HG03045 (cell line): Measurements from ENCODE around the gene LRRK1.
A peak's percentile ranks its signal among the peaks of the same experiment; 100 is the strongest.

ENCODE experiments used
- ATAC-seq: cut with Tn5 transposase; IDR thresholded peaks from one replicate; pipeline ENCODE4 v1.9.1; 2021; ENCODE audit warnings: mild to moderate bottlenecking, moderate library complexity; ENCODE audit not compliant: unreplicated experiment

LRRK1 gene

DNA sequence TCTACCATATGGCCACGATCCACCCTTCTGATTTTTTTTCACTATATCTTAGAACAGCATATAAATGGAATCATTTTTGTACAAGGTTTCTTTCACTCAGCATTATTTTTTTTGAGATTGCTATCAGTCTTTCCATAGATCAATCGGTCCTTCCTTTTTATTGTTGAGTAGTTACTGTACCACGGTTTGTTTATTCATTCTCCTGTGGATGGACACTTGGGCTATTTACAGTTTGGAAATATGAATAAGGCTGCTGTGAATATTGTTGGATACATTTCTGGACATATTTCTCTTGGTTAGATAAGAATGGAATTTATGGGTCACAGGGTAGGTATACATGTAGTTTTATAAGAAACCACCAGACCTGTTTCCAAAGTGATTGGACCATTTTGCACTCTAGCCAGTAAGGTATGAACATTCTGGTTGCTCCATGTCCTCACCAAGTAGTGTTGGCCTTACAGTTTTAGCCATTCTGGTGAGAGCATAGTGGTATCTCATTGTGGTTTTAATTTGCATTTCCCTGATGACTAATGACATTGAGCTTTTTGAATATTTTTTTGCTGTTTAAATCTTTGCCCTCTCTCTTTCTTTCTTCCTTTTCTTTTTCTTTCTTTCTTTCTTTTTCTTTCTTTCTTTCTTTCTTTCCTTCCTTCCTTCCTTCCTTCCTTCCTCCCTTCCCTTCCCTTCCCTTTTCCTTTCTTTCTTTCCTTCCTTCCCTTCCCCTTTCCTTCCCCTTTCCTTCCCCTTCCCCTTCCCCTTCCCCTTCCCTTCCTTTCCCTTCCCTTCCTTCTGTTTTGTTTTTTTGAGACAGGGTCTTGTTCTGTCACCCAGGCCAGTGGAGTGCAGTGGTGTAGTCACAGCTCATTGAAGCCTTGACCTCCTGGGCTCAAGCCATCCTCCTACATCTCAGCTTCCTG is 49.2 kb downstream of the LRRK1 start:
- peak; percentile 53 for ATAC-seq

DNA sequence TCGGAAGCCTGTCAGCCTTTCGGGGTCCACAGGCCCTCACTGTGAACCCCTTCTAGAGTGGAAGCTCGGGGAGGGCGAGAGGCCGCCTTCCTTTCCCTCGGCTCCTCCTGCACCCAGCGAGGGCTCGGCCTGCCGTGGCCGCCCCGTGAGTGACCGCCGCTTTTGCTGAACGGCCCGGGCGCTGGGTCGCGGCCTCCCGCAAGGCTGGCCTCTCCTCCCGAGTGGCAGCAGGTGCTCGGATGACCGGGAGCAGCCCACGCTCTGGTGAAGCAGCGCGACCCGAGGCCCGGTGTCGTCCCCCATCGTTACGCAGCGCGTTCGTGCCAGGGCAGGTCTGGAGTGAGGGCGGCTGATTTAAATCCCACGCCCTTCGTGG is 53.8 kb downstream of the LRRK1 start:
- ATAC-seq = no peak

DNA sequence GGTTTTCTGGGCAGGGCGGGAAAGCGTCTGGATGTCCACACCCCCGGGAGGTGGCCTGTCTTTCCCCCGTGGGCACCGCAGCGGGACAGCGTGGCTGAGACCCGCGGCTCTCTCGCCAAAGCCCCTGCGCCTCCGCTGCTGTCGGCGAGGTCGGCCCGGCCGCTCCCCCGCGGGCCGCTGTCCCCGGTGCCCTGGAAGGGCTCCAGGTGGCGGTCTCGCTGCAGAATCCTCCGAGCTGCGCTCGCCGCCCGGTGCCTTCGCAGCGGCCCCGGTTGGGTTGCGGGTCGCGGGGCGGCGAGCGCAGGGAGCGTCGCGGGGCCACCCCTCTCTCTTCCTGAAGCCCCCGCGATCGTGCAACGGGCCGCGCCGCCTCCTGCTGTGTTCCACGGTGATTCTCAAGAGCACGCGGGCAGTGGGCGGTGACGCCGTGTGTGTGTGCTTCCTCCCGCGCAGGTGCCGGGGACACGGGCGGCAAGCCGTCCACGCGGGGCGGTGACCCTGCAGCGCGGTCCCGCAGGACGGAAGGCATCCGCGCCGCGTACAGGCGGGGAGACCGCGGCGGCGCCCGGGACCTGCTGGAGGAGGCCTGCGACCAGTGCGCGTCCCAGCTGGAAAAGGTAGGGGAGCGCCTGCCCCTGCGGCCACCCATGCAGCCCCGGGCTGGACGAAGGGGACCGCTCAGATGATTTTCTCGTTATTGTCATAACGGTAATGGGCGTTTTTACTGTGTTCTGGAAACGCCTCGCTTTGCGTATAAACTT is 54.4 kb downstream of the LRRK1 start:
- ATAC-seq = no peak

DNA sequence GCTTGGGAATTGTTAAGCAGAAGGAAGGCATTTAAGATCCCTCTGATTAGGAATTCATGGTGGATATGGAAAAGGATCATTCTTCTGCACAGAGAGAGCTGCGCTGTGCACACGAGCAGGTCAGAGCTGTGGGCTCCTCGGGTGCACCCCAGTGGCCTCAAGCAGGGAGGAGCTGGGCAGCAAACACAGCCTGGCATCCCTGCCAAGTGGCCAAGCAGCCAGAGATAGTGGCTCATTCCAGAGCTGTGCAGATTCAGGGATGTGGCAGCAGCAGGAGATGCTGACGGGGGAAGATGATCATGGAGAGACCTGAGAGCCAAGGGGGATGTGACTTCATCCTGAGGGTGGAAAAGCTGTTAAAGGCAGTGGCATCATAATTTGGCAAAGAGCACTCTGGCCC is 55.9 kb downstream of the LRRK1 start:
- no peak for ATAC-seq

DNA sequence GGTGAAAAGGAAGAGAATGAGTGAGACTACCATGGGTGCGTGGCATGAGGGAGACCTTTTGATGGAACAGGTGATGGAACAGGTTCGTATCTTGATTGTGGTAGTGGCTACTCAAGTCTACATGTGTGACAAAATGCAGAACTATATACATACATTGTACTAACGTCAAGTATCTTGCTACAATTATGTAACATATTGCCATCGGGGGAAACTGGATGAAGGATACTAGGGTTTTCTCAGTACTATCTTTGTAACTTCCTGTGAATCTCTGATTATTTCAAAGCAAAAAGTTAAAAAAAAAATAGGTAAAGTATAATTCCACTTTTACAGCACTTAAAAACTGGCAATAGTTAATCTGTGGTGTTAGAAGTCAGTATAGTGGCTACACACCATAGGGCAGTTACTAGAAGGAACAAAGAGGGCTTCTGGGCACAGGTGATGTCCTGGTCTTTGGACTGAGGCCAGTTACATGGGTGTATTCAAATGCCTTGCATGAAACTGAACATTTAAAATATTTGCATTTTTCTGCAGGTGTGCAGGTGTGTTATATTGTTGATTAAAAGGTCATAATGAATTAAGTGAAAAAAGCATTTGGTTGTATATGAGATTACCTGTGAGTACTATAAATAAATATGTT is 61.4 kb downstream of the LRRK1 start:
- ATAC-seq = no peak

DNA sequence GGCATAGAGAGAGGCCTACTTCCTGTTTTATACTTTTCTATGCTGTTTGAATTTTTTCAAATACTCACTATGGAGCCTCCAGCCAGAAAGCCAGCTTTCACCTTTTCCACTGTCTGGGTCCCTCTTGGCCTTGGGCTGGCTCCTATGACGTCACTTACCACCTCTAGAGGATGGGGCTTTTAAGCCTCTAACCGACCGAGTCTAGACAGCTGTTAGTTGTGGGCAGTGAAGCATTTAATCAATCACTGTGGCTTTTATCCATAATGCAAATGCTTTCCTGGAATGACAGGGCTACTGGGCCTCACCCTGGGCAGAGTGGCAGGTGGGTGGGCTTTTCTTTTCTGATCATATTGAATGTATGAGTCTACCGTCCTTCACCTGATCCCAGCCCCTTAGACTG is 61.9 kb downstream of the LRRK1 start:
- ATAC-seq = no peak

DNA sequence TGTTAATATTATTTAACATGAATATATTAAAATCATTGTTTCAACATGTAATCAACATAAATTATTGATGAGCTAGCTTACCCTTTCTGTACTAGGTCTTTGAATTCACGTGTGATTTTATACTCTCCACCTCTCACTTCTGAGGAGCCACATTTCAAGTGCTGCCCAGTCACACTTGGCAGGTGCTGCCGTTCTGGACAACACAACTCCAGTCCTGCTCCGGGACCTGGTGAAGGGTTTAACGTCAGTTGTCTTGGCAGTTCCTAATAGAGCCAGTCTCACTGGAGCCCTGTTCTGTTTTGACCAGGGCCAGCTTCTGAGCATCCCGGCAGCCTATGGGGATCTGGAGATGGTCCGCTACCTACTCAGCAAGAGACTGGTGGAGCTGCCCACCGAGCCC is 64.1 kb downstream of the LRRK1 start:
- ATAC-seq = no peak

DNA sequence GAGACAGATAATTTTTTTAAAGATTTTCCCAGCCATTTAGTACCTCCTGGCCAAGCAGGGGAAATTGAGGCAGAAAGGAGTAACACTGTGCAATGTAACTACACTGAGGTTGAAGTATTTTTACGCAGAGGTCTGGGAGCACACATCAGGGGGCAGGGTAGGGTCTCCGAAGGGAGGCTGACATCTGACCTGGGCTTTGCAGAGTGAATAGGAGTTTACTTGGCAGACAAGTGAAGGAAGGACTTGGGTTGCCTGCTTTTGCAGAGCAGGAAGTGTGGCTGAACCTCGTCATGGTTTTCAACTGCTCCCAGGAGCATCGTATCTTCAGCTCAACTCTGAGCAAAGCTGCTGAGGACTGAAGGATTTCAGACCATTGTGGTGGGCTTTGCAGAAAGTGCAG is 66.2 kb downstream of the LRRK1 start:
- no peak for ATAC-seq

DNA sequence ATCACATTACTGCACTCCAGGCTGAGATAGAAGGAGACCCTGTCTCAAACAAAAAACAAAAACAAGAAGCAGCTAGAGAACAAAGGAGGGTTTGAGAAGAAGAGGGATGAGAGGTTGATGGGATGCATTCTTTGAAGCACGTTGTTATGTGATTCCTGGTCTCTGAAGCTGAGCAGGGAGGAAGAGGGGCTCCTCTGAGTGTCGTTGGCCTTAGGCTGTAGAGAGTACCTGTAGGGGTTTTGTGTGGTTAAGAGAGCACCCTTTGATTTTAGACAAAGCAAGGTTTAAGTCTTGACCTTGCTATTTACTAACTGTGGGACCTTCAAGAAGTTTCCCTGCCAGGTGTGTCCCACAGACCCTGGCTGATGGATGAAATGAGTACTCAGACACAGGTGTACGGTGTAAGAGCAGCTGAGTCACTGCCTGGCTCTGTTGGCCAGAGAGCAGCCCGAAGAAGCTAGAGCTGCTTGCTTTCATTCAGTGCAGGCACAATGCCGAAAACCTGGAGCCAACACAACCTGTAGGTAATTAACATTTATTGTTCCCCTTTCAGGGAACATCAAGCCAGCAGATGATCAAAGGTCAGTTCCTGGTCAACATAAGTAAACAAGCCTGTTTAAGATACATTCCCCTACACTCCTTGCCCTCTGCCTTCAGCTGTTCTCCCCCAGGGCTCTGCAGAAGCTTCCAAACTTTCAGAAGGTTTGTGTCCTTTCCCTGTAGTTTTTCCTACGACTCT is 67.2 kb downstream of the LRRK1 start:
- ATAC-seq = no peak

DNA sequence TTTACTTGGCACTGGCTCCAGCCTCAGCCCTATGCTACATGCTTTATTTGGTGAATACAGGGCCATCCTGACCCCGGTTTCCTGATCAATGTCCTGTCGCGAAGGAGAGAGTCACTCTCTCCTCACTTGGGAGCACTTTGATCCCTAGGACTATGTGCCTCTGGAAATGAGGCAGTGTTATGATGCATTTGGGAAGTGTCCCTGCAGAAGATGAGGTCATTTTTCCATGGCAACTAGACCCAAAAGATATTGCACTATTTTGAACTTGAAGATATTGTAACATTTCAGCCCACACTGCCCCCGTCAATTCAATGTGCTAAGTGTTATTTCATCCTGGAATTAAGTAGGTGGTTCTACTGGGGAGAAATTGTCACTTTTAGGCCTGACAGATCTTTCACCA is 68.0 kb downstream of the LRRK1 start:
- no peak for ATAC-seq

DNA sequence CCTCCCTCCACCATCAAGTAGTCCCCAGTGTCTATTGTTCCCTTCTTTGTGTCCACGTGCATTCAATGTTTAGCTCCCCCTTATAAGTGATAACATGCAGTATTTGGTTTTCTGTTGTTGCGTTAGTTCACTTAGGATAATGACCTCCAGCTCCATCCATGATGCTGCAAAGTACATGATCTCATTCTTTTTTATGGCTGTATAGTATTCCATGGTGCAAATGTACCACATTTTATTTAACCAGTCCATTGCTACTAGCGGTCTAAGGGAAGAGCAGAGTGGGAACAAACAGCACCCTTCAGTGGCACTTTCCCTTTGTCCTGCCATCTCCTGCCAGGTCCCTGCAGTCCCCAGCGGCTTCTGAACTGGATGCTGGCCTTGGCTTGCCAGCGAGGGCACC is 69.1 kb downstream of the LRRK1 start:
- no peak for ATAC-seq

DNA sequence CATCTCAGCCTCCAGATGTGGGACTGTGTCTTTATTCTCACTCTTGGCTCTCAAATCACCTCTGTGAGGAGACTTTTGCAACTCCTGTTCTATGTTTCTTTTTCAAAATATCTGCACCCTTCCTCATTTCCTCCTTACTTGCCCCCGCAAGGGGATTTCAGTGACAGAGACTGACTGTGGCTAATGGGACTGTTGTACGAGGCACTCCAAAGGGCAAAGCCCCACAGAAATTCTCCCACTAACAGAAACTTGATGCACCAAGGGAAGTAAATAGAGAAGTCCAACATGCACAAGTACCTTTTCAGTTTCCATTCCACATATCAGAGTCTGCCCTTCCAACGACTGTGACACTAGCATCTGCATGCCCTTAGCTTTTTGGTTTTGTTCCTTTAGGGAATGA is 69.7 kb downstream of the LRRK1 start:
- no peak for ATAC-seq

DNA sequence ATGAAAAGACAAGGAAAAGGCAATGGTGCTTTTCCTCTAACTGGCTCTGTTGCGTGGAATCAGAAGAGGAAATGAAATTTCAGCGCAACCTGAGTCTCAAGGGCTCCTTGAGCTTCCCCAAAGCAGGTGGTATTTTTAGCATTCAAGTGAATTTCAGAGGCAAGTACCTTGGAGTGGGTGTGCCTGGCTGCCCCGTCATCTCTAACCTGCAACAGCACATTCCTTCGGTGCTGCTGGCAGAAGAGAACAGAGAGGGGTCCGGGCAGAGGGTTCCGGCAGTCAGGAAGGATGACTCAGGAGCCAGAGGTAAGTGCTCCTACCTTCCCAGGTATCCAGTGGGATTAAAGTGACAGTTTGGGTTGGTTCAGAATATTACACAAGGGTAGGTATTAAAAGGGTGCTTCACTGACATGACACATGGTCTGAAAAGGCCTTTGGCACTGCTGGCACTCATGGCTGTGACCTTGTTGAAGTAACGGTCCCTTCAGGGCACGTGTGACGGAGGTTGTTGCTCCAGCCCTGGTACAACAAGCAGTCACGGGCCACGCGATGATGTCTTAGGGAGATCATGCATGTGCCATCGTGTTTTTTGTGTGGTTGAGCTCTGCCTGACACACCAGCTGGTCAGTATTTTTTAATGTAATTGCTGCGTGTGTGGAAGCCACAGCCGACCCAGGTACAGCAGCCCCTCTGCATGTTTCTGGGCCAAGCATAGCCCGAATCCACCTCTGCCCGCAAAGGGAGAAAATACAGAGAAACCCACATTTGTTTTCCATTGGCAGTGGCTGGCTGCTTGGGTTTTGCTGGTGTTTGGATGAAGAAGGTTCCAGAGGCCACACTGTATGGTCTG is 75.7 kb downstream of the LRRK1 start:
- no peak for ATAC-seq

DNA sequence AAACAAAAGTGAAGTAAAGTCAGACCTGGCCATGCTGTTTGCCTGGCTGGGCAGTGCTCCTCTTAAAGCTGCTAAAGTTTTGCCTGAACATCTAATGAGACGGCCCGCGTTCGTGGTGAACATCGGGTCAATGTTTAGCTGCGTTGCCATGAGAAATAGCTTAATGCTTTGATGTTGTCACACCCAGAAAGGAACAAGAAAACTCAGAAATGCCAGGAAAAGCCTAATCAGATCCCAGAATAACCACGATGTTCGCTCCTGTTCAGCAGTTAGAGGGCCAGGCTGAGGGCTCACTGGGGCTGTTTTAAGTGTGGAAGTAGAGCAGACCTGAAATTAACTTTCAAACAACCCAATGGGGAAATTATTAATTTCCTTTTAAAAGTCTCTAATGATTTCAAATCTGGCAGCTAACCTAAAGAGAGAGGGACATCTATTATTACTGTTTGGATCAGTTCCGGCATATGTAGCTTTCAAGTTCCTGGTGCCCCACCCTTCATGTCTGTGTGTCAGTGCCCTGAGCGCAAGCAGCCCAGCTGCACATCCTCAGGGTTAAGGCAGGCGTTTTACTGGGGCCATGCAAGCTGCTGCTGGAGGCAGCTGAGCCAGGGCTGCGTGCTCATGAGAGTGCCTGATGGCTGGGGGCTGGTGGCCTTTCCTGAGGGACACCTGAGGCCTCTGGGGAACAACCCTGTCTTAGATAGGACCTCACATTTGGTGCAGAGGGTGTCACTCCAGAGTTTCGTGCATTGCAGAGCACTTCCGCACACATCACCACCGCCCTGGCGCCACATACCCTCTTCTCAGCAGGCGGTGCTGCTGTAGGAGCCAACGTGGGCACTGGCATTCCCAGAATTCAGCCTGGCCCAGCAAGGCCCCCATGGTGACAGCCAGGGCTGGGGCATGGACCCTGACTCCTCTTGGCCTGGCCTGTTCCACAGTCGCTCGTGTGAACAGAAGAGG is 76.6 kb downstream of the LRRK1 start:
- ATAC-seq = no peak

DNA sequence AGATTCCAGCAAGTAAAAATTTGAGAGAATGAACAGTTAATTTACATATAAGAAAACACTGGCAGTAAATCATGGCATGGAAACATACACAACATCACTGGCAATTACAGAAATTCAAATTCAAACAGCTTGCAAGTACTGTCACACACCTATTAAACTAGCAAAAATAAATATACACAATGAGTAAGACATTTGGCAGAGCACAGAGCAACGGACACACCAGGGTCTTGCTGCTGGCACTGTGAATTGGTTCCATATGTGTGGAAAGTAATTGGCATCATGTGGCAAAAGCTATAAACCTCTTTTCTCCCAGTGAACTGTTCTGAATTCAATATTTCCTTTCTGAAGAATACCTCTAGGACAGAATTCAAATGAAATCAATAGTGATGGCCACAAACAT is 78.3 kb downstream of the LRRK1 start:
- no peak for ATAC-seq

DNA sequence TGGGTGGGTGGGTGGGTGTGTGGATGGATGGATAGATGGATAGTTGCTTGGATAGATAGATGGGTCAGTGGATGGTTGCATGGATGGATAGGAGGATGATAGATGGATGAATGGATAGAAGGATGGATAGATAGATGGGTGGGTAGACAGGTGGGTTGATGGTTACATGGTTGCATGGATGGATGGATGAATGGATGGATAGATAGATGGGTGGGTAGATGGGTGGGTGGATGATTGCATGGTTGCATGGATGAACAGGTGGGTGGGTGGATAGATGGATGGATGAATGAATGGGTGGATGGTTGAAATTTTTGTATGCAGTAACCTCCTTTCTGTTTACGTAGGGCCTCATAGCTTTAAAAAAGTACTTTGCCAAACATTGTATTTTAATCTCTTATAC is 79.5 kb downstream of the LRRK1 start:
- ATAC-seq = no peak

DNA sequence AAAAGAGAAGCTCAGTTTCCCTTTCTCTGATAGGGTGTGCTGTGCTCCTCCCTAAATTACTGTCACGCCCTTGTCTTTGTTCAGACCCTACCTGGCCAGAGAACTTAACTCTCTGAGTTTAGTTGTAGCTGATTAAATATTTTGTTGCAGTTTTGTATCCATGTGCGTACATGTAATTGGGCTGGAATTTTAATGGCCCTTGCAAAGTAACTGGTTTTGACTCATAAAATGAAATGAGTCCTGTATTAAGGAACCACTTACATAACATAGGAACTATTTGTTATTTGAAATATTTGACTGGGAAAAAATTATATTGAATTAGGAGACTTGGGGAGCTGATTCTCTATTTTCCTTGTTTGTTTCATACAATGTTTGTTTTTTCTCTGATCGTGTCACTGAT is 80.2 kb downstream of the LRRK1 start:
- no peak for ATAC-seq

DNA sequence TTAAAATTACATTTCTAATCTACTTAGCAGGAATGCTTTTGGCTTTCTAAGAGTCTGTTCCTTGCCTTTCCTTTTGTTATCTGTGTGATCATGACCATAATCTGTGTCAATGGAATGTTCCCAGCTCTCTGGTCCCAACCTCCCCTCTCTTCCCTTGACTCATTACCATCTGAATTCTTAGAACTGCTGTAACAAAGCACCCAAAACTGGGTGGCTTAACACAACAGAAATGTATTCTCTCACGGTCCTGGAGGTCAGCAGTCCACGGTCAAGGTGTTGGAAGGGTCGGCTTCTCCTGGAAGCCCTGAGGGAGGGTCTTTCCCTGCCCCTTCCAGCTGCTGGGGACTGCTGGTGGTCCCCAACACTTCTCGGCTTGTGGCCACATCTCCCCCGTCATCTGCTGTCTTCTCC is 81.1 kb downstream of the LRRK1 start:
- no peak for ATAC-seq

DNA sequence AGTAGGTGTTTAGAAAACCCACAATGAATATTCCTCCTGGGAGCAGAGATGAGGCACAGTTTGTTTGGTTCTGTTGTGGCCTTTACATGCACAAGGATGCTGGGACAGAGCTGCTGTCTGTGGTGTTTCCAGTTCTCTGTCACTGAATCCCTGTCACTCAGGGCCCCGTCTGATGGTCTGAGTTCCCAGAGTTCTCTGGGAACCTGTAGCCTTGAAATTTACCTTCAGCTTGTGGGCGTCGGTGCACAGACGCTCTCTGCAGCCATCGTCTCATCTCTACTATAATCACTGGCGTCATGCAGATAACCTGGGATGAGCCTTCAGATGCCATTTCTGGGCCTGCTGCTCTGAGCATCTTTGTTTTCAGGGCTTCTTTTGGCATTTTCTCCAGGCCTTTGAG is 81.9 kb downstream of the LRRK1 start:
- no peak for ATAC-seq
